ENCODE results near the gene ARHGEF25. TPM values are rescaled to one million over a fixed set of nuclear protein-coding genes. Genes with fewer than 3 reads are reported as not detected.

The ARHGEF25 gene
- total and polyA plus RNA-seq, 2 of the 13 experiments (the other 11 are each of a cell fraction or from before 2014, with no cell fraction given), result 11.5 to 12.5 TPM

- TF ChIP-seq LCORL (IDR thresholded peaks at IDR 0.05) (no peak), LCORL (CRISPR knock-in tag; IDR thresholded peaks at IDR 0.05) (0 out of 2 replicates have a peak, but pooled peaks have one; percentile 29)
Observed at GRCh38 chr12:57619434-57620244, 8.4 kb downstream of the ARHGEF25 start (continued).

DNA sequence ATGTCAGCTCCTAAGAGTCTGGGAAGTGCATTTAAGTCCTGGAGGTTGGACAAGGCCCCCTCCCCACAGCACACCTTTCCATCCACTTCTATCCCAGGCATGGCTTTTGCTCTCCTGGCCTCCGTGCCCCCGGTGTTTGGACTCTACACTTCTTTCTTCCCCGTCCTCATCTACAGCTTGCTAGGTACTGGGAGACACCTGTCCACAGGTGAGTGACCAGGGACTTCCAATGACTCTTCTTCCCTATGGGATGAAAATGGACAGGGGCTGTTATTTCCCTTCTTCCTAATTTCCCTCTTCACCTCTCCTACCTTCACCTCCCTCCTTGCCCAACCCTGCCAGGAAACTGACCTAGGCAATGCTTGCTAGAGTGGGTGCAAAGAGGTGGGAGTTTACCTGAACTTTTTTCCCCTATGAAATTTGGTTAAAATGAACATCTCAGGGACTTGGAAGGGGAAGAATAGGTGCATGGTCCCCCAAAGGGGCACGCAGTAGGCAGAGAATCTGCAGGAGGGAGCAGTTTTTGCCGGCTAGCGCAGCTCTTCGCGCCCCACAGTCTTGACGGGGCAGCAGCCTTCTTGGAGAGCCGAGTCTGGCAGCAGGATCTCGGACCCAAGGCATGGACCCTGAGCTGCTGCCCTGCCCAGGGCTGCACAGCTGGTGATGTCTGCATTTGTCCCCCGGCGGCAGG, 9.2 kb downstream of the ARHGEF25 start:
- Histone ChIP-seq H2AFZ (ENCODE audit: low read length) (no peak overlapping the region), H4K20me1 (ENCODE audit: insufficient read depth, low read length) (no peaks in the 10 kb centered on the region), H3K27me3 (ENCODE audit: control insufficient read depth in 1 of 2, insufficient read depth in 2 of 2, low read length in 2 of 2) (peaks cover 16 to 50% of the 10 kb centered on the region in 2 experiments), H3K4me1 (ENCODE audit: insufficient read depth, low read length) (peaks cover 35% of the 10 kb centered on the region), H3K36me3 (replicated peaks in 1 of 2; ENCODE audit: control insufficient read depth in 1 of 2, insufficient read depth in 2 of 2, low read length in 2 of 2) (no peaks in the 10 kb centered on the region), H3K4me2 (ENCODE audit: low read depth, low read length) (peak overlapping the region; percentile 85), H3K79me2 (ENCODE audit: insufficient read depth, low read length) (no peaks in the 10 kb centered on the region), H3K9me3 (ENCODE audit: low read length) (no peaks in the 10 kb centered on the region), H3K4me3 (replicated peaks in 1 of 3; ENCODE audit: insufficient read depth in 1 of 3, low read depth in 2 of 3, low read length in 3 of 3) (peak overlapping the region in 1 of 3 experiments; percentile 70; a peak in 1 of 6 replicates), H3K9ac (ENCODE audit: insufficient read depth, low read depth, low read length) (no peak overlapping the region), H3K27ac (ENCODE audit: extremely low read length, insufficient read depth, low read length) (no peak overlapping the region)
- POLR2A ChIA-PET, result interaction anchor here (0.6 to 2.7 kb wide), 6 partner anchors 9 to 100 kb away, joined by 3 to 19 read pairs (median 6); partner anchors contain the start of genes ARHGEF25 and DDIT3
- WGBS (ENCODE audit: low lambda C conversion rate), result 22% methylated on average over 10 of the region's 13 CpGs
- in situ Hi-C loops (cut with HindIII; ENCODE audit: extremely low pct_ligation_motif_present, low pct_unique_long_range_greater_than_20kb) (loop anchor here (5.0 kb wide), 1 partner anchor 38 kb away; no protein-coding TSS in a partner anchor), intact Hi-C loops (cut with micrococcal nuclease; ENCODE audit: unreplicated experiment) (loop anchor here (5.0 kb wide), 1 partner anchor 98 kb away; the partner anchor contains the start of genes DDIT3 and MBD6)
- FAIRE-seq (no peak), DNase-seq (ENCODE audit: low spot score) (no peak), ATAC-seq (no peak)
- BruUV-seq (replicated peaks), result no TSS peak
- CTCF ChIA-PET (ENCODE audit: low intra/inter-chr PET ratio, low total read pairs), result interaction anchor here (1.5 to 4.2 kb wide), 2 partner anchors 36 to 40 kb away, joined by 4 to 53 read pairs; no protein-coding TSS in a partner anchor
- TF ChIP-seq STAG1 (CRISPR knock-in tag; IDR thresholded peaks at IDR 0.05) (no peak), THAP8 (CRISPR knock-in tag; IDR thresholded peaks at IDR 0.05; ENCODE audit: borderline replicate concordance) (no peak), TEAD3 (CRISPR knock-in tag; optimal IDR thresholded peaks at IDR 0.05; ENCODE audit: borderline replicate concordance) (peak; percentile 3), SYNCRIP (IDR thresholded peaks at IDR 0.05; ENCODE audit: insufficient read depth, low read depth, low read length) (no peak), ZNF33A (CRISPR knock-in tag; IDR thresholded peaks at IDR 0.05; ENCODE audit: borderline replicate concordance) (no peak), TCF7L2 (IDR thresholded peaks at IDR 0.05; ENCODE audit: low read depth, low read length) (no peak), GABPB1 (CRISPR knock-in tag; IDR thresholded peaks at IDR 0.05) (0 out of 2 replicates have a peak, but pooled peaks have one; percentile 17), ATAD3A (CRISPR knock-in tag; IDR thresholded peaks at IDR 0.05) (no peak), SMYD3 (CRISPR knock-in tag; IDR thresholded peaks at IDR 0.05) (no peak), ZUFSP (CRISPR knock-in tag; IDR thresholded peaks at IDR 0.05; ENCODE audit: borderline replicate concordance) (no peak), ZNF205 (CRISPR knock-in tag; IDR thresholded peaks at IDR 0.05) (no peak), ZFP90 (CRISPR knock-in tag; IDR thresholded peaks at IDR 0.05; ENCODE audit: borderline replicate concordance) (no peak)
- TF ChIP-seq, protein P1, sequence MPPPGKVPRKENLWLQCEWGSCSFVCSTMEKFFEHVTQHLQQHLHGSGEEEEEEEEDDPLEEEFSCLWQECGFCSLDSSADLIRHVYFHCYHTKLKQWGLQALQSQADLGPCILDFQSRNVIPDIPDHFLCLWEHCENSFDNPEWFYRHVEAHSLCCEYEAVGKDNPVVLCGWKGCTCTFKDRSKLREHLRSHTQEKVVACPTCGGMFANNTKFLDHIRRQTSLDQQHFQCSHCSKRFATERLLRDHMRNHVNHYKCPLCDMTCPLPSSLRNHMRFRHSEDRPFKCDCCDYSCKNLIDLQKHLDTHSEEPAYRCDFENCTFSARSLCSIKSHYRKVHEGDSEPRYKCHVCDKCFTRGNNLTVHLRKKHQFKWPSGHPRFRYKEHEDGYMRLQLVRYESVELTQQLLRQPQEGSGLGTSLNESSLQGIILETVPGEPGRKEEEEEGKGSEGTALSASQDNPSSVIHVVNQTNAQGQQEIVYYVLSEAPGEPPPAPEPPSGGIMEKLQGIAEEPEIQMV (CRISPR knock-in tag; IDR thresholded peaks at IDR 0.05; ENCODE audit: low read depth), result no peak
- TF ChIP-seq, protein P2, sequence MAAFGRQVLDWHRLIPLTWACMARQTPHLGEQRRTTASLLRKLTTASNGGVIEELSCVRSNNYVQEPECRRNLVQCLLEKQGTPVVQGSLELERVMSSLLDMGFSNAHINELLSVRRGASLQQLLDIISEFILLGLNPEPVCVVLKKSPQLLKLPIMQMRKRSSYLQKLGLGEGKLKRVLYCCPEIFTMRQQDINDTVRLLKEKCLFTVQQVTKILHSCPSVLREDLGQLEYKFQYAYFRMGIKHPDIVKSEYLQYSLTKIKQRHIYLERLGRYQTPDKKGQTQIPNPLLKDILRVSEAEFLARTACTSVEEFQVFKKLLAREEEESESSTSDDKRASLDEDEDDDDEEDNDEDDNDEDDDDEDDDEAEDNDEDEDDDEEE (CRISPR knock-in tag; IDR thresholded peaks at IDR 0.05), result no peak
